HCT116 (cell line): Measurements from ENCODE around the gene AQP5. TPM values are rescaled to one million over a fixed set of nuclear protein-coding genes. Genes with fewer than 3 reads are reported as not detected.

Experiments used
- ATAC-seq: fragments of 200-7000 bp; cut with Tn5 transposase; 2 replicates; pipeline ENCODE4 v1.9.1; 2020; ENCODE audit warnings: mild to moderate bottlenecking, moderate library complexity
- BruUV-seq: library from RNA; stranded (reverse); fragments of 400-500 nt; replicated peaks from 2 replicates; lab custom pipeline; 2021; lab: Mats Ljungman, UMichigan
- CTCF ChIA-PET: fragments of 300-600 bp; sonication (Branson Sonifier 250); formaldehyde crosslinking; loops from one replicate; lab custom pipeline; 2021; ENCODE audit warnings: antibody characterized with exemption; lab: Charles Lee
- POLR2A ChIA-PET: fragments of 300-600, 350-600 bp; sonication (Branson Sonifier 250); formaldehyde crosslinking; loops from one replicate; lab custom pipeline; 2021; ENCODE audit warnings: antibody characterized with exemption; lab: Charles Lee
- RAD21 ChIA-PET, 2 experiments: fragments of 300-600 bp; sonication (Branson Sonifier 250); formaldehyde crosslinking; loops; one replicate each; lab custom pipeline; 2023; ENCODE audit warnings: low total read pairs in 2 of 2; ENCODE audit not compliant: uncharacterized antibody in 2 of 2, unreplicated experiment in 2 of 2, low non-redundant PET in 1 of 2; lab: Charles Lee
- DNase-seq: peaks from one replicate; pipeline ENCODE4 v3.0.0-alpha.2; 2010; ENCODE audit warnings: low read depth, low spot score
- H2AFZ ChIP-seq: fragments of 200-600 bp; shearing (Covaris generic), sonication (generic); 2 replicates; pipeline ENCODE4 v1.6.1; 2017; ENCODE audit warnings: low read depth, mixed run types, mixed read lengths, antibody characterized with exemption, low read length; ENCODE audit not compliant: poor library complexity, severe bottlenecking
- H3K27ac ChIP-seq: 2 replicates; pipeline ENCODE4 v1.5.1; 2012; ENCODE audit warnings: low read depth, low read length
- H3K27me3 ChIP-seq: fragments of 200-600 bp; sonication (generic); 2 replicates; pipeline ENCODE4 v1.6.1; 2016; ENCODE audit warnings: mixed run types, low read length, mixed read lengths; ENCODE audit not compliant: insufficient read depth
- H3K36me3 ChIP-seq, 2 experiments: fragments of 200-500 bp in 1 of 2; fragments of 200-600 bp in 1 of 2; sonication (Bioruptor generic) in 1 of 2; sonication (generic) in 1 of 2; 2 replicates each; pipeline versions ENCODE4 v1.5.1 to v1.6.1; 2014 to 2016; ENCODE audit warnings: low read length in 2 of 2, inconsistent platforms in 1 of 2, mixed read lengths in 1 of 2, mixed run types in 1 of 2; ENCODE audit not compliant: insufficient read depth in 2 of 2, control insufficient read depth in 1 of 2
- H3K4me1 ChIP-seq, 2 experiments: fragments of 200-600 bp in 1 of 2; sonication (generic) in 1 of 2; 2 replicates each; pipeline versions ENCODE4 v1.5.1 to v1.6.1; 2012 to 2017; ENCODE audit warnings: low read length in 2 of 2, inconsistent platforms in 1 of 2, mild to moderate bottlenecking in 1 of 2, mixed read lengths in 1 of 2, mixed run types in 1 of 2, moderate library complexity in 1 of 2; ENCODE audit not compliant: insufficient read depth in 2 of 2, control insufficient read depth in 1 of 2
- H3K4me2 ChIP-seq: fragments of 200-600 bp; sonication (generic); 2 replicates; pipeline ENCODE4 v1.6.1; 2017; ENCODE audit warnings: mixed run types, low read length, mixed read lengths
- H3K4me3 ChIP-seq, 2 experiments: fragments of 200-600 bp in 1 of 2; sonication (generic) in 1 of 2; replicated peaks in 1 of 2; 2 replicates each; pipeline ENCODE4 v1.5.1; 2011 to 2016; ENCODE audit warnings: low read length in 2 of 2, control low read depth in 1 of 2, low read depth in 1 of 2, mild to moderate bottlenecking in 1 of 2, mixed read lengths in 1 of 2, mixed run types in 1 of 2
- H3K79me2 ChIP-seq: fragments of 200-600 bp; sonication (generic); 2 replicates; pipeline ENCODE4 v1.6.1; 2017; ENCODE audit warnings: mild to moderate bottlenecking, mixed run types, low read length, moderate library complexity, mixed read lengths; ENCODE audit not compliant: insufficient read depth
- H3K9ac ChIP-seq: fragments of 200-600 bp; sonication (generic); 2 replicates; pipeline ENCODE4 v1.6.1; 2016; ENCODE audit warnings: low read length, mixed read lengths
- H3K9me2 ChIP-seq: fragments of 200-600 bp; sonication (generic), shearing (Covaris generic); 2 replicates; pipeline ENCODE4 v1.6.1; 2017; ENCODE audit warnings: mixed run types, mild to moderate bottlenecking, moderate library complexity; ENCODE audit not compliant: insufficient read depth
- H3K9me3 ChIP-seq, 2 experiments: fragments of 200-500 bp in 1 of 2; fragments of 200-600 bp in 1 of 2; sonication (Bioruptor generic) in 1 of 2; sonication (generic) in 1 of 2; 2 replicates each; pipeline ENCODE4 v1.6.1; 2014 to 2017; ENCODE audit warnings: low read length in 2 of 2, mixed read lengths in 2 of 2, inconsistent platforms in 1 of 2, low read depth in 1 of 2, mild to moderate bottlenecking in 1 of 2, mixed run types in 1 of 2, moderate library complexity in 1 of 2; ENCODE audit not compliant: control insufficient read depth in 1 of 2, insufficient read depth in 1 of 2
- H4K20me1 ChIP-seq: fragments of 200-600 bp; sonication (generic), shearing (Covaris generic); 2 replicates; pipeline ENCODE4 v1.6.1; 2017; ENCODE audit warnings: mixed run types, mild to moderate bottlenecking, moderate library complexity; ENCODE audit not compliant: insufficient read depth
- ATF3 ChIP-seq: IDR thresholded peaks from 2 replicates; pipeline ENCODE4 v1.6.1; 2012
- CBX3 ChIP-seq: IDR thresholded peaks from 2 replicates; pipeline ENCODE4 v1.6.1; 2012; ENCODE audit warnings: low read depth
- CEBPB ChIP-seq: IDR thresholded peaks from 2 replicates; pipeline ENCODE4 v1.6.1; 2012; ENCODE audit warnings: low read depth
- CTCF ChIP-seq, 3 experiments: fragments of 200-600 bp in 1 of 3; sonication (generic) in 1 of 3; IDR thresholded peaks in 2 of 3; conservative IDR thresholded peaks in 1 of 3; 2 replicates each; pipeline ENCODE4 v1.5.1; 2012 to 2017; ENCODE audit warnings: low read depth in 2 of 3, low read length in 2 of 3, antibody characterized with exemption in 1 of 3, borderline replicate concordance in 1 of 3, control low read depth in 1 of 3, mild to moderate bottlenecking in 1 of 3, mixed read lengths in 1 of 3, mixed run types in 1 of 3, moderate library complexity in 1 of 3; ENCODE audit not compliant: insufficient read depth in 1 of 3
- ELF1 ChIP-seq: IDR thresholded peaks from 2 replicates; pipeline ENCODE4 v1.6.1; 2012; ENCODE audit warnings: low read depth, borderline replicate concordance
- EZH2 ChIP-seq: fragments of 200-600 bp; sonication (generic); IDR thresholded peaks from 2 replicates; pipeline ENCODE4 v1.6.1; 2017; ENCODE audit warnings: antibody characterized with exemption, mixed run types
- FOSL1 ChIP-seq: IDR thresholded peaks from 2 replicates; pipeline ENCODE4 v1.6.1; 2012; ENCODE audit warnings: low read depth
- JUND ChIP-seq: IDR thresholded peaks from 2 replicates; pipeline ENCODE4 v1.6.1; 2012
- MAX ChIP-seq: IDR thresholded peaks from 2 replicates; pipeline ENCODE4 v1.6.1; 2012
- POLR2A ChIP-seq: IDR thresholded peaks from 2 replicates; pipeline ENCODE4 v1.7.0; 2011; ENCODE audit warnings: borderline replicate concordance; ENCODE audit not compliant: insufficient read depth, insufficient read length; ENCODE audit errors: extremely low read depth
- REST ChIP-seq: IDR thresholded peaks from 2 replicates; pipeline ENCODE4 v1.6.1; 2012; ENCODE audit warnings: low read depth
- SIN3A ChIP-seq: IDR thresholded peaks from 2 replicates; pipeline ENCODE4 v1.6.1; 2012; ENCODE audit warnings: low read depth
- SP1 ChIP-seq: IDR thresholded peaks from 2 replicates; pipeline ENCODE4 v1.6.1; 2012; ENCODE audit warnings: low read depth
- TCF7L2 ChIP-seq: IDR thresholded peaks from 2 replicates; pipeline ENCODE4 v1.7.0; 2011; ENCODE audit warnings: borderline replicate concordance, inconsistent platforms; ENCODE audit not compliant: insufficient read depth, insufficient read length; ENCODE audit errors: extremely low read depth
- YY1 ChIP-seq: IDR thresholded peaks from 2 replicates; pipeline ENCODE4 v1.6.1; 2011; ENCODE audit warnings: low read length, low read depth, moderate library complexity, mild to moderate bottlenecking; ENCODE audit not compliant: insufficient replicate concordance; ENCODE audit errors: extremely low read depth
- ZBTB33 ChIP-seq: IDR thresholded peaks from 2 replicates; pipeline ENCODE4 v1.6.1; 2011; ENCODE audit warnings: mild to moderate bottlenecking, low read length, moderate library complexity; ENCODE audit not compliant: insufficient replicate concordance; ENCODE audit errors: extremely low read depth
- ZFX ChIP-seq: fragments of 450-650 bp; IDR thresholded peaks from 2 replicates; pipeline ENCODE4 v1.6.1; 2017
- ZNF274 ChIP-seq: fragments of 200-500 bp; sonication (Bioruptor generic); IDR thresholded peaks from 2 replicates; pipeline ENCODE4 v1.6.1; 2014; ENCODE audit warnings: mild to moderate bottlenecking, low read depth, low read length, inconsistent platforms
- intact Hi-C: fragments of 100-400 bp; cut with micrococcal nuclease; formaldehyde crosslinking; loops from 2 replicates; pipeline ENCODE4 v1.10.0; 2022
- total RNA-seq: library from RNA; stranded (reverse); gene quantifications from one replicate; pipeline ENCODE4 v1.2.1, GENCODE V29; 2021; ENCODE audit not compliant: unreplicated experiment

Gene AQP5
- total RNA-seq, 1 experiment from 2014 or later, result not detected

- H3K36me3 ChIP-seq, result no peaks in the 10 kb centered on the region
- no peak for TF ChIP-seq CTCF (IDR thresholded peaks at IDR 0.05 in 2 of 3, conservative IDR thresholded peaks at IDR 0.05 in 1 of 3; ENCODE audit: borderline replicate concordance in 1 of 3, insufficient read depth in 1 of 3, low read depth in 2 of 3, low read length in 2 of 3)
- TF ChIP-seq CBX3, result no peak
- no peak for TF ChIP-seq REST
- TF ChIP-seq POLR2A, result no peak
- TF ChIP-seq ELF1, result no peak
- TF ChIP-seq EZH2, result no peak
- no peak for TF ChIP-seq TCF7L2
- no peak for TF ChIP-seq ATF3
- no peak for TF ChIP-seq FOSL1
- TF ChIP-seq CEBPB, result no peak
- no peak for TF ChIP-seq ZFX
- no peak for TF ChIP-seq ZBTB33
- no peak for TF ChIP-seq SP1
- TF ChIP-seq ZNF274, result no peak
- TF ChIP-seq JUND, result no peak
- no peak for TF ChIP-seq MAX
- no peak for TF ChIP-seq YY1
- no peak for TF ChIP-seq SIN3A
- intact Hi-C loops, result loop anchor here (5.0 to 10.0 kb wide), 2 partner anchors 103 to 195 kb away; no protein-coding TSS in a partner anchor
- no peak overlapping the region for H2AFZ ChIP-seq
- DNase-seq (no peak), ATAC-seq (no peak)
- no peak overlapping the region for H3K27ac ChIP-seq
- H3K79me2 ChIP-seq, result no peaks in the 10 kb centered on the region
- H3K4me1 ChIP-seq, result peaks cover 0 to 16% of the 10 kb centered on the region in 2 experiments; a peak in 2 of 4 replicates
- H4K20me1 ChIP-seq, result no peaks in the 10 kb centered on the region
- POLR2A ChIA-PET, result no interaction called here
- CTCF ChIA-PET, result interaction anchor here (1.4 kb wide), 1 partner anchor 24 kb away, joined by 3 read pairs; no protein-coding TSS in a partner anchor
- 0 out of 2 replicates have a peak, but pooled peaks cover 5% of the 10 kb centered on the region for H3K27me3 ChIP-seq
- BruUV-seq, result no TSS peak
- no peak overlapping the region for H3K4me2 ChIP-seq
- H3K9me2 ChIP-seq, result no peaks in the 10 kb centered on the region
- RAD21 ChIA-PET, result no interaction called here
- H3K4me3 ChIP-seq, result no peak overlapping the region
- no peaks in the 10 kb centered on the region for H3K9me3 ChIP-seq
- H3K9ac ChIP-seq, result no peak overlapping the region
Observed at GRCh38 chr12:49969651-49970429, 8.2 kb downstream of the AQP5 start.
